ENCODE results near the gene GJA10. TPM values are rescaled to one million over a fixed set of nuclear protein-coding genes. Genes with fewer than 3 reads are reported as not detected.

GJA10 gene
- polyA plus RNA-seq, 1 of the 3 experiments (the other 2 are of a cell fraction) = not detected

- POLR2A ChIA-PET = interaction anchor here (0.6 kb wide), 1 partner anchor 79 kb away, joined by 3 read pairs; no protein-coding TSS in a partner anchor
- CTCF ChIA-PET = interaction anchor here (0.8 to 1.9 kb wide), 3 partner anchors 18 to 545 kb away, joined by 3 to 8 read pairs (median 6); no protein-coding TSS in a partner anchor
- Histone ChIP-seq H3K9me3 (no peaks in the 10 kb centered on the region), H3F3A (replicated peaks; ENCODE audit: insufficient read depth) (no peaks in the 10 kb centered on the region), H3K9ac (no peak overlapping the region), H3K27me3 (ENCODE audit: insufficient read depth) (no peaks in the 10 kb centered on the region), H2AFZ (ENCODE audit: low read depth) (no peak overlapping the region), H3K4me2 (no peak overlapping the region), H4K20me1 (ENCODE audit: insufficient read depth) (no peaks in the 10 kb centered on the region), H3K36me3 (replicated peaks in 1 of 2; ENCODE audit: control insufficient read depth in 1 of 2, insufficient read depth in 2 of 2, low read length in 1 of 2) (no peaks in the 10 kb centered on the region), H3K79me2 (ENCODE audit: insufficient read depth) (no peaks in the 10 kb centered on the region), H3K9me2 (no peaks in the 10 kb centered on the region), H3K27ac (ENCODE audit: low read depth in 2 of 2, low read length in 1 of 2) (no peak overlapping the region), H3K4me1 (ENCODE audit: control insufficient read depth in 1 of 2, insufficient read depth in 2 of 2, low read depth in 1 of 2, low read length in 1 of 2) (peaks cover 0 to 3% of the 10 kb centered on the region in 2 experiments; a peak in 1 of 4 replicates), H3K4me3 (ENCODE audit: low read depth in 2 of 2, low read length in 1 of 2) (no peak overlapping the region)
- TF ChIP-seq CHD2 (IDR thresholded peaks at IDR 0.05; ENCODE audit: low read length, partially characterized antibody) (no peak), FOXM1 (IDR thresholded peaks at IDR 0.05; ENCODE audit: low read depth) (no peak), FOXJ3 (CRISPR knock-in tag; IDR thresholded peaks at IDR 0.05) (no peak), POLR2AphosphoS5 (IDR thresholded peaks at IDR 0.05; ENCODE audit: low read depth, low read length) (no peak), TEAD4 (IDR thresholded peaks at IDR 0.05; ENCODE audit: borderline replicate concordance, insufficient read depth) (no peak), RCOR1 (IDR thresholded peaks at IDR 0.05; ENCODE audit: low read length) (no peak), EZH2phosphoT487 (IDR thresholded peaks at IDR 0.05; ENCODE audit: borderline replicate concordance, low read depth) (no peak), FOSL2 (IDR thresholded peaks at IDR 0.05; ENCODE audit: borderline replicate concordance, low read depth) (no peak), TCF12 (IDR thresholded peaks at IDR 0.05) (no peak), TAF1 (IDR thresholded peaks at IDR 0.05; ENCODE audit: borderline replicate concordance, low read depth, low read length) (no peak), ELF1 (IDR thresholded peaks at IDR 0.05) (no peak), MEF2A (IDR thresholded peaks at IDR 0.05; ENCODE audit: borderline replicate concordance, low read depth) (no peak), SIN3A (IDR thresholded peaks at IDR 0.05; ENCODE audit: borderline replicate concordance, low read depth, low read length) (no peak)
- TF ChIP-seq, protein P1, sequence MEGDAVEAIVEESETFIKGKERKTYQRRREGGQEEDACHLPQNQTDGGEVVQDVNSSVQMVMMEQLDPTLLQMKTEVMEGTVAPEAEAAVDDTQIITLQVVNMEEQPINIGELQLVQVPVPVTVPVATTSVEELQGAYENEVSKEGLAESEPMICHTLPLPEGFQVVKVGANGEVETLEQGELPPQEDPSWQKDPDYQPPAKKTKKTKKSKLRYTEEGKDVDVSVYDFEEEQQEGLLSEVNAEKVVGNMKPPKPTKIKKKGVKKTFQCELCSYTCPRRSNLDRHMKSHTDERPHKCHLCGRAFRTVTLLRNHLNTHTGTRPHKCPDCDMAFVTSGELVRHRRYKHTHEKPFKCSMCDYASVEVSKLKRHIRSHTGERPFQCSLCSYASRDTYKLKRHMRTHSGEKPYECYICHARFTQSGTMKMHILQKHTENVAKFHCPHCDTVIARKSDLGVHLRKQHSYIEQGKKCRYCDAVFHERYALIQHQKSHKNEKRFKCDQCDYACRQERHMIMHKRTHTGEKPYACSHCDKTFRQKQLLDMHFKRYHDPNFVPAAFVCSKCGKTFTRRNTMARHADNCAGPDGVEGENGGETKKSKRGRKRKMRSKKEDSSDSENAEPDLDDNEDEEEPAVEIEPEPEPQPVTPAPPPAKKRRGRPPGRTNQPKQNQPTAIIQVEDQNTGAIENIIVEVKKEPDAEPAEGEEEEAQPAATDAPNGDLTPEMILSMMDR (IDR thresholded peaks at IDR 0.05) = no peak
- peak; percentile 41 for DNase-seq
- 81% methylated on average over 19 of the region's 19 CpGs for WGBS (ENCODE audit: low lambda C conversion rate)
Observed at GRCh38 chr6:89934685-89935366, 40.6 kb downstream of the GJA10 start.

DNA sequence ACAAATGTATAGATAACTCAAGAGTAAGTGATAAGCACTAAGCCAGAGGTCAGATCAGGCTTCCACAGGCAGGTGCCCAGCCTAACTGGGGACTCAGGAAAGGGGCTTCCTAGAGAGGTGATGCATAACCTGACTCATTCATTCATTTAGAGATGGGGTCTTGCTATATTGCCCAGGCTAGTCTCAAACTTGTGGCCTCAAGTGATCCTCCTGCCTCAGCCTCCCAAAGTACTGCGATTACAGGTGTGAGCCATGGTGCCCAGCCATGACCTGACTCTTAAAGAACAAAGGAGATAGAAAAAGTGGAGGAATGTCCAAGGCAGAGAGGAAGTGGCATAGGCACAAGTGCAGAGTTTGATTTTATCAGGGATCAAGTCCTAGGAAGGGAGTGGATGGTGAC, 41.9 kb downstream of the GJA10 start:
- Histone ChIP-seq H3K4me3 (ENCODE audit: low read depth in 2 of 2, low read length in 1 of 2) (no peak overlapping the region), H3K79me2 (ENCODE audit: insufficient read depth) (no peaks in the 10 kb centered on the region), H3K36me3 (replicated peaks in 1 of 2; ENCODE audit: control insufficient read depth in 1 of 2, insufficient read depth in 2 of 2, low read length in 1 of 2) (no peaks in the 10 kb centered on the region), H3K27me3 (ENCODE audit: insufficient read depth) (no peaks in the 10 kb centered on the region), H3K27ac (ENCODE audit: low read depth in 2 of 2, low read length in 1 of 2) (no peak overlapping the region), H2AFZ (ENCODE audit: low read depth) (no peak overlapping the region), H3K4me2 (no peak overlapping the region), H3K4me1 (ENCODE audit: control insufficient read depth in 1 of 2, insufficient read depth in 2 of 2, low read depth in 1 of 2, low read length in 1 of 2) (no peaks in the 10 kb centered on the region; a peak in 1 of 4 replicates), H4K20me1 (ENCODE audit: insufficient read depth) (no peaks in the 10 kb centered on the region), H3K9me3 (no peaks in the 10 kb centered on the region), H3K9me2 (no peaks in the 10 kb centered on the region), H3F3A (replicated peaks; ENCODE audit: insufficient read depth) (no peaks in the 10 kb centered on the region), H3K9ac (no peak overlapping the region)
- POLR2A ChIA-PET = interaction anchor here (0.6 kb wide), 1 partner anchor 559 kb away, joined by 3 read pairs; no protein-coding TSS in a partner anchor
- no peak for DNase-seq
- TF ChIP-seq RCOR1 (IDR thresholded peaks at IDR 0.05; ENCODE audit: low read length) = no peak
- TF ChIP-seq TCF12 (IDR thresholded peaks at IDR 0.05) = no peak
- TF ChIP-seq, protein P2, sequence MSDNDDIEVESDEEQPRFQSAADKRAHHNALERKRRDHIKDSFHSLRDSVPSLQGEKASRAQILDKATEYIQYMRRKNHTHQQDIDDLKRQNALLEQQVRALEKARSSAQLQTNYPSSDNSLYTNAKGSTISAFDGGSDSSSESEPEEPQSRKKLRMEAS (IDR thresholded peaks at IDR 0.05; ENCODE audit: low read depth) = no peak
- TF ChIP-seq GATA2 (CRISPR knock-in tag; IDR thresholded peaks at IDR 0.05) = no peak
- TF ChIP-seq FOXM1 (IDR thresholded peaks at IDR 0.05; ENCODE audit: low read depth) = no peak
- TF ChIP-seq TAF1 (IDR thresholded peaks at IDR 0.05; ENCODE audit: borderline replicate concordance, low read depth, low read length) = no peak
- no peak for TF ChIP-seq REST (IDR thresholded peaks at IDR 0.05; ENCODE audit: low read depth, low read length)
- no peak for TF ChIP-seq IRF3 (IDR thresholded peaks at IDR 0.05; ENCODE audit: low read depth, low read length)
- WGBS (ENCODE audit: low lambda C conversion rate) = 85% methylated on average over 1 of the region's 1 CpG
- CTCF ChIA-PET = no interaction called here
